NOMO-1 treated with DMSO at 0.1 percent for 48 hours (cell line): ENCODE results near the gene RPL29.
A peak's percentile ranks its signal among the peaks of the same experiment; 100 is the strongest.

Experiments used
- DNase-seq: peaks from one replicate; lab custom pipeline; 2025; ENCODE audit not compliant: unreplicated experiment; lab: John Stamatoyannopoulos, UW

The RPL29 gene

GRCh38 chr3:51966016-51966415 lies 29.7 kb downstream of the RPL29 start:
- DNase-seq = no peak

- DNase-seq = no peak
Observed at GRCh38 chr3:51964521-51964920, 31.2 kb downstream of the RPL29 start.

GRCh38 chr3:51963951-51964451 lies 31.7 kb downstream of the RPL29 start:
- no peak for DNase-seq

- DNase-seq = no peak
Observed at GRCh38 chr3:51962854-51963530, 32.7 kb downstream of the RPL29 start.

GRCh38 chr3:51961602-51962569 lies 33.8 kb downstream of the RPL29 start:
- DNase-seq = no peak

GRCh38 chr3:51961011-51961410 lies 34.7 kb downstream of the RPL29 start:
- no peak for DNase-seq

GRCh38 chr3:51960386-51960785 lies 35.3 kb downstream of the RPL29 start:
- no peak for DNase-seq

GRCh38 chr3:51959651-51960050 lies 36.0 kb downstream of the RPL29 start:
- DNase-seq = no peak

- DNase-seq = no peak
Observed at GRCh38 chr3:51958603-51959521, 36.8 kb downstream of the RPL29 start.

GRCh38 chr3:51957520-51958205 lies 38.0 kb downstream of the RPL29 start:
- no peak for DNase-seq

GRCh38 chr3:51955893-51956770 lies 39.6 kb downstream of the RPL29 start:
- no peak for DNase-seq

GRCh38 chr3:51955175-51955892 lies 40.4 kb downstream of the RPL29 start, which contains the start of gene GPR62:
Gene GPR62 (plus strand): TSS chr3:51955381. CDS start chr3:51955653, 272 bp downstream.
- DNase-seq = no peak

- DNase-seq = no peak
Observed at GRCh38 chr3:51954713-51955112, 41.0 kb downstream of the RPL29 start.

- peak; percentile 63 for DNase-seq
Observed at GRCh38 chr3:51954105-51954504, 41.6 kb downstream of the RPL29 start.

GRCh38 chr3:51953445-51953844 lies 42.2 kb downstream of the RPL29 start:
- DNase-seq = peak; percentile 82

- DNase-seq = no peak
Observed at GRCh38 chr3:51950899-51951298, 44.8 kb downstream of the RPL29 start.

GRCh38 chr3:51949121-51949520 lies 46.6 kb downstream of the RPL29 start:
- DNase-seq = no peak

- no peak for DNase-seq
Observed at GRCh38 chr3:51948016-51948580, 47.6 kb downstream of the RPL29 start.
